ENCODE measurements around the gene RGS19. TPM values are rescaled to one million over a fixed set of nuclear protein-coding genes. Genes with fewer than 3 reads are reported as not detected.

Gene RGS19
- total RNA-seq, 1 experiment from 2014 or later = 12.8 TPM

DNA sequence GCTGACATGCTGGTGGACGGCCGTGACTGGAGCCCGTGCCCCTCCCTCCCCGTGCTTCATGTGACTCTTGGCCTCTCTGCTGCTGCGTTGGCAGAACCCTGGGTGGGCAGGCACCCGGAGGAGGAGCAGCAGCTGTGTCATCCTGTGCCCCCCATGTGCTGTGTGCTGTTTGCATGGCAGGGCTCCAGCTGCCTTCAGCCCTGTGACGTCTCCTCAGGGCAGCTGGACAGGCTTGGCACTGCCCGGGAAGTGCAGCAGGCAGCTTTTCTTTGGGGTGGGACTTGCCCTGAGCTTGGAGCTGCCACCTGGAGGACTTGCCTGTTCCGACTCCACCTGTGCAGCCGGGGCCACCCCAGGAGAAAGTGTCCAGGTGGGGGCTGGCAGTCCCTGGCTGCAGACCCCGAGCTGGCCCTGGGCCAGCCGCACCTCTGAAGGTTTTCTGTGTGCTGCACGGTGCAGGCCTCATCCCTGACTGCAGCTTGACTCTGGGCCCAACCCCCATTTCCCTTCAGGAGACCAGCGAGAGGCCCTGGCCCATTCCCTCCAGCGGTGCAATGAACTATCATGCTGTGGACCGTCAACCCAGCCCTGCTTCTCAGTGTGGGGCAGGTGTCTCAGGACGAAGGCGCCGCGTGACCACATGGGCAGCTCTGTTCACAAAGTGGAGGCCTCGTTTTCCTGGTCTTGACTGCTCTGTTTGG lies 19.9 kb upstream of the RGS19 start:
- H3K27me3 ChIP-seq (ENCODE audit: insufficient read depth, low read length) = peaks cover 3% of the 10 kb centered on the region; the same call in 1 of the 2 replicates
- no peak overlapping the region for H3K56ac ChIP-seq (ENCODE audit: insufficient read length, low read depth, low read length)
- no peak overlapping the region for H3K27ac ChIP-seq (ENCODE audit: insufficient read length, low read depth, low read length)
- WGBS (ENCODE audit: extremely low coverage, insufficient read length, low lambda C conversion rate) = no CpG with 5 or more reads among the region's 21 CpGs
- H3K4me1 ChIP-seq (ENCODE audit: insufficient read depth, low read length) = no peaks in the 10 kb centered on the region
- H3T11ph ChIP-seq (ENCODE audit: low read length) = no peak overlapping the region
- Mint-ChIP-seq H3K4me3 (no peak overlapping the region), H3K27ac (no peak overlapping the region), H3K9me3 (peaks cover 5% of the 10 kb centered on the region in 2 experiments), H3K4me1 (peaks cover 9 to 10% of the 10 kb centered on the region in 2 experiments; a peak in 3 of 4 replicates), H3K36me3 (ENCODE audit: insufficient read depth in 1 of 3, low read depth in 3 of 3) (peaks cover 2 to 5% (median 2%) of the 10 kb centered on the region in 3 experiments; a peak in 5 of 7 replicates), H3K27me3 (ENCODE audit: low read depth) (peaks cover 46% of the 10 kb centered on the region)
- H2BK5ac ChIP-seq (ENCODE audit: insufficient read length, low read length) = no peak overlapping the region
- H4K91ac ChIP-seq (ENCODE audit: insufficient read length, low read depth, low read length) = no peak overlapping the region
- no peaks in the 10 kb centered on the region for H3K79me1 ChIP-seq (ENCODE audit: insufficient read depth, low read depth, low read length, poor library complexity, severe bottlenecking)
- H2BK12ac ChIP-seq (ENCODE audit: insufficient read length, low read depth, low read length) = no peak overlapping the region
- TF ChIP-seq, protein P1, sequence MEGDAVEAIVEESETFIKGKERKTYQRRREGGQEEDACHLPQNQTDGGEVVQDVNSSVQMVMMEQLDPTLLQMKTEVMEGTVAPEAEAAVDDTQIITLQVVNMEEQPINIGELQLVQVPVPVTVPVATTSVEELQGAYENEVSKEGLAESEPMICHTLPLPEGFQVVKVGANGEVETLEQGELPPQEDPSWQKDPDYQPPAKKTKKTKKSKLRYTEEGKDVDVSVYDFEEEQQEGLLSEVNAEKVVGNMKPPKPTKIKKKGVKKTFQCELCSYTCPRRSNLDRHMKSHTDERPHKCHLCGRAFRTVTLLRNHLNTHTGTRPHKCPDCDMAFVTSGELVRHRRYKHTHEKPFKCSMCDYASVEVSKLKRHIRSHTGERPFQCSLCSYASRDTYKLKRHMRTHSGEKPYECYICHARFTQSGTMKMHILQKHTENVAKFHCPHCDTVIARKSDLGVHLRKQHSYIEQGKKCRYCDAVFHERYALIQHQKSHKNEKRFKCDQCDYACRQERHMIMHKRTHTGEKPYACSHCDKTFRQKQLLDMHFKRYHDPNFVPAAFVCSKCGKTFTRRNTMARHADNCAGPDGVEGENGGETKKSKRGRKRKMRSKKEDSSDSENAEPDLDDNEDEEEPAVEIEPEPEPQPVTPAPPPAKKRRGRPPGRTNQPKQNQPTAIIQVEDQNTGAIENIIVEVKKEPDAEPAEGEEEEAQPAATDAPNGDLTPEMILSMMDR (conservative IDR thresholded peaks at IDR 0.05) = no peak
- H3K14ac ChIP-seq (ENCODE audit: insufficient read depth, low read length) = no peak overlapping the region
- no peak overlapping the region for H4K5ac ChIP-seq (ENCODE audit: insufficient read length, low read depth, low read length)
- H2AFZ ChIP-seq (ENCODE audit: low read length) = no peak overlapping the region
- H2AK5ac ChIP-seq (ENCODE audit: insufficient read length, low read length) = no peak overlapping the region
- DNase-seq = no peak
- H3K18ac ChIP-seq (ENCODE audit: insufficient read length, low read depth, low read length) = no peak overlapping the region
- no peaks in the 10 kb centered on the region for H4K20me1 ChIP-seq (ENCODE audit: control insufficient read depth, insufficient read depth, insufficient read length)
- no peak overlapping the region for H3K4me2 ChIP-seq (ENCODE audit: insufficient read depth, insufficient read length, low read length)
- H2BK20ac ChIP-seq (ENCODE audit: low read depth, low read length, poor library complexity, severe bottlenecking) = no peak overlapping the region
- H3K9me3 ChIP-seq (ENCODE audit: control insufficient read depth, low read depth, low read length) = no peaks in the 10 kb centered on the region
- no peak overlapping the region for H4K8ac ChIP-seq (replicated peaks; ENCODE audit: insufficient read length, low read depth, low read length)
- no peak overlapping the region for H2BK120ac ChIP-seq (ENCODE audit: low read depth, low read length, poor library complexity, severe bottlenecking)
- H3K79me2 ChIP-seq (ENCODE audit: insufficient read depth, low read length) = no peaks in the 10 kb centered on the region
- no peak overlapping the region for H2BK15ac ChIP-seq (ENCODE audit: low read depth, low read length)
- no peak overlapping the region for H3K9ac ChIP-seq (ENCODE audit: extremely low read depth, insufficient read length, low read length)
- no peak overlapping the region for H3K23ac ChIP-seq (ENCODE audit: insufficient read length, low read depth, low read length)
- H3K23me2 ChIP-seq (ENCODE audit: insufficient read length, low read depth, low read length, poor library complexity, severe bottlenecking) = no peaks in the 10 kb centered on the region
- no peak overlapping the region for H3K4ac ChIP-seq (ENCODE audit: low read depth, low read length)

Measured in H9 (cell line).